IMR-90 (cell line): ENCODE measurements around the gene PLCL2. TPM values are rescaled to one million over a fixed set of nuclear protein-coding genes. Genes with fewer than 3 reads are reported as not detected.

ENCODE experiments used
- ATAC-seq: fragments of 200-7000 bp; cut with Tn5 transposase; 2 replicates; pipeline ENCODE4 v1.9.1; 2020; ENCODE audit warnings: low read depth, mild to moderate bottlenecking, moderate library complexity
- BruUV-seq: library from RNA; stranded (reverse); fragments of 400-500 nt; replicated peaks from 2 replicates; lab custom pipeline; 2021; lab: Mats Ljungman, UMichigan
- CTCF ChIA-PET: fragments of 300-600 bp; formaldehyde crosslinking; extraction: SDS; loops from one replicate; lab custom pipeline; 2021; ENCODE audit warnings: antibody characterized with exemption; lab: Yijun Ruan, JAX
- POLR2A ChIA-PET: fragments of 300-600 bp; sonication (Branson Sonifier 250); formaldehyde crosslinking; loops from one replicate; lab custom pipeline; 2022; ENCODE audit warnings: antibody characterized with exemption; ENCODE audit not compliant: unreplicated experiment; lab: Charles Lee
- DNase-seq: peaks from one replicate; pipeline ENCODE4 v3.0.0; 2013
- H2AFZ ChIP-seq: replicated peaks from 2 replicates; pipeline ENCODE3; 2013; ENCODE audit warnings: low read length, mild to moderate bottlenecking; ENCODE audit not compliant: poor library complexity
- H2AK5ac ChIP-seq: 2 replicates; pipeline ENCODE4 v1.6.1; 2013; ENCODE audit warnings: low read depth, low read length, inconsistent platforms
- H2AK9ac ChIP-seq: replicated peaks from 2 replicates; pipeline ENCODE3; 2013; ENCODE audit warnings: mild to moderate bottlenecking, low read depth, low read length, moderate library complexity; ENCODE audit not compliant: poor library complexity
- H2BK120ac ChIP-seq: 2 replicates; pipeline ENCODE4 v1.6.1; 2013; ENCODE audit warnings: low read depth, low read length, inconsistent platforms
- H2BK15ac ChIP-seq: 3 replicates; pipeline ENCODE4 v1.6.1; 2013; ENCODE audit warnings: low read depth, low read length, inconsistent platforms
- H2BK20ac ChIP-seq: 2 replicates; pipeline ENCODE4 v1.6.1; 2013; ENCODE audit warnings: low read depth, mild to moderate bottlenecking, inconsistent platforms, low read length, moderate library complexity
- H2BK5ac ChIP-seq: 2 replicates; pipeline ENCODE4 v1.6.1; 2013; ENCODE audit warnings: mild to moderate bottlenecking, low read depth, low read length, inconsistent platforms; ENCODE audit not compliant: poor library complexity, severe bottlenecking
- H3K14ac ChIP-seq: replicated peaks from 2 replicates; pipeline ENCODE4 v1.6.1; 2013; ENCODE audit warnings: low read depth, low read length, inconsistent platforms
- H3K18ac ChIP-seq: 2 replicates; pipeline ENCODE4 v1.6.1; 2013; ENCODE audit warnings: low read depth, low read length, control low read depth
- H3K23ac ChIP-seq: 2 replicates; pipeline ENCODE4 v1.6.1; 2013; ENCODE audit warnings: low read depth, low read length, inconsistent platforms
- H3K27ac ChIP-seq: 2 replicates; pipeline ENCODE4 v1.5.1; 2013; ENCODE audit warnings: mild to moderate bottlenecking, control low read depth, low read length; ENCODE audit not compliant: insufficient read depth
- H3K27me3 ChIP-seq: 2 replicates; pipeline ENCODE4 v1.6.1; 2013; ENCODE audit warnings: low read length; ENCODE audit not compliant: control insufficient read depth, insufficient read depth
- H3K36me3 ChIP-seq: 2 replicates; pipeline ENCODE4 v1.6.1; 2013; ENCODE audit warnings: low read length, mixed read lengths; ENCODE audit not compliant: control insufficient read depth, insufficient read depth
- H3K4ac ChIP-seq: 2 replicates; pipeline ENCODE4 v1.6.1; 2013; ENCODE audit warnings: low read depth, low read length, inconsistent platforms
- H3K4me1 ChIP-seq: 2 replicates; pipeline ENCODE4 v1.6.1; 2013; ENCODE audit warnings: low read length, mixed read lengths; ENCODE audit not compliant: control insufficient read depth, insufficient read depth
- H3K4me2 ChIP-seq: 2 replicates; pipeline ENCODE4 v1.6.1; 2013; ENCODE audit warnings: low read depth, mild to moderate bottlenecking, control low read depth, low read length, moderate library complexity
- H3K4me3 ChIP-seq: 2 replicates; pipeline ENCODE4 v1.5.1; 2013; ENCODE audit warnings: low read depth, mild to moderate bottlenecking, control low read depth, low read length, moderate library complexity; ENCODE audit not compliant: insufficient read depth
- H3K56ac ChIP-seq: 2 replicates; pipeline ENCODE4 v1.6.1; 2013; ENCODE audit warnings: low read length, inconsistent platforms; ENCODE audit not compliant: insufficient read depth; ENCODE audit errors: extremely low read depth
- H3K79me1 ChIP-seq, 2 experiments: 2 replicates each; pipeline ENCODE4 v1.6.1; 2013; ENCODE audit warnings: low read length in 2 of 2, inconsistent platforms in 1 of 2, low read depth in 1 of 2
- H3K9ac ChIP-seq: 2 replicates; pipeline ENCODE4 v1.6.1; 2013; ENCODE audit warnings: low read depth, low read length, control low read depth
- H3K9me1 ChIP-seq: 2 replicates; pipeline ENCODE4 v1.6.1; 2013; ENCODE audit warnings: low read length, inconsistent platforms; ENCODE audit not compliant: insufficient read depth
- H3K9me3 ChIP-seq: 2 replicates; pipeline ENCODE4 v1.6.1; 2013; ENCODE audit warnings: low read length; ENCODE audit not compliant: control insufficient read depth, insufficient read depth
- H4K20me1 ChIP-seq: 2 replicates; pipeline ENCODE4 v1.6.1; 2013; ENCODE audit warnings: low read length, inconsistent platforms; ENCODE audit not compliant: insufficient read depth
- H4K5ac ChIP-seq: 2 replicates; pipeline ENCODE4 v1.6.1; 2013; ENCODE audit warnings: mild to moderate bottlenecking, low read depth, low read length, control low read depth
- H4K8ac ChIP-seq, 2 experiments: 2 replicates each; pipeline ENCODE4 v1.6.1; 2013; ENCODE audit warnings: low read depth in 2 of 2, low read length in 2 of 2, control low read depth in 1 of 2, inconsistent platforms in 1 of 2
- H4K91ac ChIP-seq: 2 replicates; pipeline ENCODE4 v1.6.1; 2013; ENCODE audit warnings: low read depth, low read length, inconsistent platforms; ENCODE audit not compliant: insufficient read depth
- BHLHE40 ChIP-seq: fragments of 150-350 bp; IDR thresholded peaks from 2 replicates; pipeline ENCODE4 v1.6.1; 2016; ENCODE audit warnings: mild to moderate bottlenecking, low read depth, low read length
- CEBPB ChIP-seq: IDR thresholded peaks from 2 replicates; pipeline ENCODE4 v1.6.1; 2012; ENCODE audit warnings: low read depth, low read length, improper control_type of control experiment
- CHD1 ChIP-seq: IDR thresholded peaks from 2 replicates; pipeline ENCODE4 v1.6.1; 2012; ENCODE audit warnings: low read depth, low read length, improper control_type of control experiment
- FOS ChIP-seq: fragments of 150-350 bp; IDR thresholded peaks from 2 replicates; pipeline ENCODE4 v1.6.1; 2016; ENCODE audit warnings: low read depth, low read length
- MAFK ChIP-seq: IDR thresholded peaks from 2 replicates; pipeline ENCODE4 v1.6.1; 2012; ENCODE audit warnings: low read depth, low read length, improper control_type of control experiment
- MAZ ChIP-seq: IDR thresholded peaks from 2 replicates; pipeline ENCODE4 v1.6.1; 2012; ENCODE audit warnings: low read depth, mild to moderate bottlenecking, low read length, improper control_type of control experiment, moderate library complexity, borderline replicate concordance
- MXI1 ChIP-seq: IDR thresholded peaks from 2 replicates; pipeline ENCODE4 v1.6.1; 2012; ENCODE audit warnings: low read depth, mild to moderate bottlenecking, low read length, moderate library complexity, borderline replicate concordance
- NFE2L2 ChIP-seq: fragments of 150-350 bp; IDR thresholded peaks from 2 replicates; pipeline ENCODE4 v1.6.1; 2016; ENCODE audit warnings: low read depth, mild to moderate bottlenecking, low read length
- POLR2A ChIP-seq: IDR thresholded peaks from 2 replicates; pipeline ENCODE4 v1.6.1; 2012; ENCODE audit warnings: mild to moderate bottlenecking, low read depth, low read length
- RAD21 ChIP-seq: IDR thresholded peaks from 2 replicates; pipeline ENCODE4 v1.6.1; 2012; ENCODE audit warnings: low read length, improper control_type of control experiment
- RCOR1 ChIP-seq: IDR thresholded peaks from 2 replicates; pipeline ENCODE4 v1.6.1; 2012; ENCODE audit warnings: mild to moderate bottlenecking, low read length, improper control_type of control experiment; ENCODE audit not compliant: insufficient replicate concordance
- RFX5 ChIP-seq: IDR thresholded peaks from 2 replicates; pipeline ENCODE4 v1.8.0; 2012; ENCODE audit warnings: low read depth, mild to moderate bottlenecking, low read length, moderate library complexity
- SMC3 ChIP-seq: fragments of 150-350 bp; IDR thresholded peaks from 2 replicates; pipeline ENCODE4 v1.6.1; 2016; ENCODE audit warnings: low read depth, mild to moderate bottlenecking, antibody characterized with exemption, low read length, moderate library complexity
- WGBS, 2 experiments: methylation state at CpG; one replicate each; pipeline versions ENCODE4 v1.1.5 to v1.1.7; 2013; ENCODE audit warnings: missing lambda C conversion rate in 2 of 2; ENCODE audit not compliant: insufficient read length in 1 of 2; ENCODE audit errors: extremely low coverage in 2 of 2; 5-methylcytosine and 5-hydroxymethylcytosine counted together
- dilution Hi-C: fragments of 300-500 bp; cut with HindIII; formaldehyde crosslinking; loops from one replicate; pipeline ENCODE4 v1.14.3; 2018; ENCODE audit warnings: low sequenced_read_pairs; ENCODE audit not compliant: unreplicated experiment
- in situ Hi-C: fragments of 300-500 bp; cut with MboI; formaldehyde crosslinking; loops from 3 replicates; pipeline ENCODE4 v1.14.3; 2019; ENCODE audit warnings: low sequenced_read_pairs, inconsistent platforms, mixed read lengths
- intact Hi-C: fragments of 100-400 bp; cut with micrococcal nuclease; formaldehyde crosslinking; loops from 2 replicates; pipeline ENCODE4 v1.10.0; 2022
- polyA plus RNA-seq, 3 experiments: library from polyadenylated mRNA; depleted of rRNA; stranded (reverse); fragments of >200 nt; gene quantifications; 2 replicates each; pipeline ENCODE4 v1.2.3, GENCODE V29; 2012; ENCODE audit warnings: low replicate concordance in 1 of 3
- total RNA-seq: library from RNA; depleted of rRNA; stranded (reverse); fragments of >200 nt; gene quantifications from 2 replicates; pipeline ENCODE4 v1.2.3, GENCODE V29; 2012
- TF ChIP-seq, protein P1 (sequence below): fragments of 150-350 bp; IDR thresholded peaks from 2 replicates; pipeline ENCODE4 v1.6.1; 2017; ENCODE audit warnings: mild to moderate bottlenecking, antibody characterized with exemption, low read length, low read depth
- TF ChIP-seq, protein P2 (sequence below): fragments of 150-350 bp; IDR thresholded peaks from 2 replicates; pipeline ENCODE4 v1.6.1; 2016; ENCODE audit warnings: low read depth, mild to moderate bottlenecking, low read length, moderate library complexity, borderline replicate concordance
- TF ChIP-seq, protein P3 (sequence below): conservative IDR thresholded peaks from 2 replicates; pipeline ENCODE4 v1.5.1; 2012; ENCODE audit warnings: mild to moderate bottlenecking, low read depth, low read length, improper control_type of control experiment

Gene PLCL2
- total and polyA plus RNA-seq, 2 of the 4 experiments (the other 2 are of a cell fraction): 0.92 to 3.8 TPM

DNA sequence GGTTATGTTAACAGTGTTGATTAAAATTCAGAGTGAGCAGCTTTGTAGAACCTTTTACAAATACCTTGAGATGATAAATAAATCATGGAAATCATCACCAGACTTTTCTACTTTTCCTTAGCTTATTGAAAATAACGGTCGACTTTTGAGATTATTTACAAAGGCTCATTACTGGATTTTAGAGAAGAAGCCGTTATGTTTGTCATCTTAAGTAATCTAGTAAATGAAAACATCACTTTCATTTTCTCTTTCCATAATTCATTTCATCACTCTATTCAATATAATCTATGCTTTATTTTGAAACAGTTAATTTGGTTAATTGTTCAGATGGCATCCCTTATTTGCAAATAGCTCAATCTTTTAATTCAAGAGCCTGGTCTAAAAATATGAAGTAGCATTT, 3.6 kb downstream of the PLCL2 start:
- H2AFZ ChIP-seq: no peak overlapping the region
- H3K27me3 ChIP-seq: peaks cover 4% of the 10 kb centered on the region
- no peak overlapping the region for H4K5ac ChIP-seq
- no peak overlapping the region for H3K4me3 ChIP-seq
- TF ChIP-seq RFX5: no peak
- TF ChIP-seq, protein P1, sequence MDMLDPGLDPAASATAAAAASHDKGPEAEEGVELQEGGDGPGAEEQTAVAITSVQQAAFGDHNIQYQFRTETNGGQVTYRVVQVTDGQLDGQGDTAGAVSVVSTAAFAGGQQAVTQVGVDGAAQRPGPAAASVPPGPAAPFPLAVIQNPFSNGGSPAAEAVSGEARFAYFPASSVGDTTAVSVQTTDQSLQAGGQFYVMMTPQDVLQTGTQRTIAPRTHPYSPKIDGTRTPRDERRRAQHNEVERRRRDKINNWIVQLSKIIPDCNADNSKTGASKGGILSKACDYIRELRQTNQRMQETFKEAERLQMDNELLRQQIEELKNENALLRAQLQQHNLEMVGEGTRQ: no peak
- TF ChIP-seq RAD21: no peak
- TF ChIP-seq CHD1: no peak
- TF ChIP-seq FOS: no peak
- TF ChIP-seq, protein P2, sequence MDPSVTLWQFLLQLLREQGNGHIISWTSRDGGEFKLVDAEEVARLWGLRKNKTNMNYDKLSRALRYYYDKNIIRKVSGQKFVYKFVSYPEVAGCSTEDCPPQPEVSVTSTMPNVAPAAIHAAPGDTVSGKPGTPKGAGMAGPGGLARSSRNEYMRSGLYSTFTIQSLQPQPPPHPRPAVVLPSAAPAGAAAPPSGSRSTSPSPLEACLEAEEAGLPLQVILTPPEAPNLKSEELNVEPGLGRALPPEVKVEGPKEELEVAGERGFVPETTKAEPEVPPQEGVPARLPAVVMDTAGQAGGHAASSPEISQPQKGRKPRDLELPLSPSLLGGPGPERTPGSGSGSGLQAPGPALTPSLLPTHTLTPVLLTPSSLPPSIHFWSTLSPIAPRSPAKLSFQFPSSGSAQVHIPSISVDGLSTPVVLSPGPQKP: no peak
- TF ChIP-seq, protein P3, sequence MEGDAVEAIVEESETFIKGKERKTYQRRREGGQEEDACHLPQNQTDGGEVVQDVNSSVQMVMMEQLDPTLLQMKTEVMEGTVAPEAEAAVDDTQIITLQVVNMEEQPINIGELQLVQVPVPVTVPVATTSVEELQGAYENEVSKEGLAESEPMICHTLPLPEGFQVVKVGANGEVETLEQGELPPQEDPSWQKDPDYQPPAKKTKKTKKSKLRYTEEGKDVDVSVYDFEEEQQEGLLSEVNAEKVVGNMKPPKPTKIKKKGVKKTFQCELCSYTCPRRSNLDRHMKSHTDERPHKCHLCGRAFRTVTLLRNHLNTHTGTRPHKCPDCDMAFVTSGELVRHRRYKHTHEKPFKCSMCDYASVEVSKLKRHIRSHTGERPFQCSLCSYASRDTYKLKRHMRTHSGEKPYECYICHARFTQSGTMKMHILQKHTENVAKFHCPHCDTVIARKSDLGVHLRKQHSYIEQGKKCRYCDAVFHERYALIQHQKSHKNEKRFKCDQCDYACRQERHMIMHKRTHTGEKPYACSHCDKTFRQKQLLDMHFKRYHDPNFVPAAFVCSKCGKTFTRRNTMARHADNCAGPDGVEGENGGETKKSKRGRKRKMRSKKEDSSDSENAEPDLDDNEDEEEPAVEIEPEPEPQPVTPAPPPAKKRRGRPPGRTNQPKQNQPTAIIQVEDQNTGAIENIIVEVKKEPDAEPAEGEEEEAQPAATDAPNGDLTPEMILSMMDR: no peak
- TF ChIP-seq NFE2L2: no peak
- no peak for TF ChIP-seq BHLHE40
- TF ChIP-seq SMC3: no peak
- no peak for TF ChIP-seq CEBPB
- TF ChIP-seq MAFK: no peak
- TF ChIP-seq RCOR1: no peak
- TF ChIP-seq POLR2A: no peak
- TF ChIP-seq MXI1: no peak
- no peak for TF ChIP-seq MAZ
- H2BK15ac ChIP-seq: no peak overlapping the region
- no peaks in the 10 kb centered on the region for H4K20me1 ChIP-seq
- ATAC-seq: no peak
- POLR2A ChIA-PET: no interaction called here
- H3K56ac ChIP-seq: no peak overlapping the region
- H3K27ac ChIP-seq: no peak overlapping the region
- H3K23ac ChIP-seq: no peak overlapping the region
- intact Hi-C loops (loop anchor here (10.0 kb wide), 1 partner anchor 346 kb away; no protein-coding TSS in a partner anchor), in situ Hi-C loops (loop anchor here (25.0 kb wide), 1 partner anchor 601 kb away; no protein-coding TSS in a partner anchor), dilution Hi-C loops (no loop called here)
- no peak overlapping the region for H3K9ac ChIP-seq
- H2BK5ac ChIP-seq: no peak overlapping the region
- peaks cover 0 to 4% of the 10 kb centered on the region in 2 experiments; a peak in 1 of 4 replicates for H3K79me1 ChIP-seq
- WGBS, 2 experiments: no CpG with 5 or more reads among the region's 3 CpGs
- no peak overlapping the region for H2BK120ac ChIP-seq
- CTCF ChIA-PET: no interaction called here
- peaks cover 4% of the 10 kb centered on the region; the same call in 1 of the 2 replicates for H3K4me1 ChIP-seq
- H4K91ac ChIP-seq: no peak overlapping the region
- H4K8ac ChIP-seq: no peak overlapping the region
- DNase-seq: no peak
- H3K36me3 ChIP-seq: no peaks in the 10 kb centered on the region
- no peaks in the 10 kb centered on the region for H3K9me1 ChIP-seq
- no peak overlapping the region for H3K18ac ChIP-seq
- H3K4ac ChIP-seq: no peak overlapping the region
- no peak overlapping the region for H2BK20ac ChIP-seq
- H3K4me2 ChIP-seq: no peak overlapping the region
- H2AK9ac ChIP-seq: no peak overlapping the region
- no peaks in the 10 kb centered on the region for H3K9me3 ChIP-seq
- H2AK5ac ChIP-seq: no peak overlapping the region
- no TSS peak for BruUV-seq
- H3K14ac ChIP-seq: no peak overlapping the region
